ENCODE measurements around the gene HYAL1.

The HYAL1 gene

GRCh38 chr3:50297896-50298725 is 5.3 kb downstream of the HYAL1 start:
- no peak for TF ChIP-seq CTCF (IDR thresholded peaks at IDR 0.05)

GRCh38 chr3:50297384-50297775 is 6.0 kb downstream of the HYAL1 start:
- TF ChIP-seq CTCF (IDR thresholded peaks at IDR 0.05) = no peak

- no peak for TF ChIP-seq CTCF (IDR thresholded peaks at IDR 0.05)
Measured at GRCh38 chr3:50296721-50297383, 6.5 kb downstream of the HYAL1 start.

GRCh38 chr3:50295553-50296431 is 7.6 kb downstream of the HYAL1 start:
- TF ChIP-seq CTCF (IDR thresholded peaks at IDR 0.05) = no peak

- TF ChIP-seq CTCF (IDR thresholded peaks at IDR 0.05) = no peak
Measured at GRCh38 chr3:50294492-50295403, 8.6 kb downstream of the HYAL1 start.

GRCh38 chr3:50294089-50294488 is 9.3 kb downstream of the HYAL1 start:
- no peak for TF ChIP-seq CTCF (IDR thresholded peaks at IDR 0.05)

Measured in LNCAP (cell line).